H9 (cell line): Measurements from ENCODE around the gene RANBP17. TPM values are rescaled to one million over a fixed set of nuclear protein-coding genes. Genes with fewer than 3 reads are reported as not detected.

ENCODE experiments used
- DNase-seq: peaks from one replicate; pipeline ENCODE4 v3.0.0-alpha.2; 2017
- H2AFZ ChIP-seq: one replicate; pipeline ENCODE4 v1.6.1; 2013; ENCODE audit warnings: mild to moderate bottlenecking, low read length, control low read depth, moderate library complexity
- H2AK5ac ChIP-seq: 2 replicates; pipeline ENCODE4 v1.6.1; 2013; ENCODE audit warnings: low read length, control low read depth, mixed read lengths; ENCODE audit not compliant: insufficient read length
- H2BK120ac ChIP-seq: one replicate; pipeline ENCODE4 v1.6.1; 2013; ENCODE audit warnings: low read depth, mild to moderate bottlenecking, low read length, control low read depth, inconsistent platforms; ENCODE audit not compliant: poor library complexity, severe bottlenecking
- H2BK12ac ChIP-seq: 2 replicates; pipeline ENCODE4 v1.6.1; 2013; ENCODE audit warnings: low read length, control low read depth, mixed read lengths, low read depth; ENCODE audit not compliant: insufficient read length
- H2BK15ac ChIP-seq: 2 replicates; pipeline ENCODE4 v1.6.1; 2013; ENCODE audit warnings: low read depth, low read length, control low read depth
- H2BK20ac ChIP-seq: one replicate; pipeline ENCODE4 v1.6.1; 2013; ENCODE audit warnings: low read depth, mild to moderate bottlenecking, low read length, control low read depth, inconsistent platforms; ENCODE audit not compliant: poor library complexity, severe bottlenecking
- H2BK5ac ChIP-seq: 2 replicates; pipeline ENCODE4 v1.6.1; 2013; ENCODE audit warnings: low read length, control low read depth, mixed read lengths; ENCODE audit not compliant: insufficient read length
- H3K14ac ChIP-seq: 2 replicates; pipeline ENCODE4 v1.6.1; 2013; ENCODE audit warnings: low read length, control low read depth; ENCODE audit not compliant: insufficient read depth
- H3K18ac ChIP-seq: 2 replicates; pipeline ENCODE4 v1.6.1; 2013; ENCODE audit warnings: low read depth, mild to moderate bottlenecking, mixed read lengths, low read length, control low read depth; ENCODE audit not compliant: insufficient read length
- H3K23ac ChIP-seq: 2 replicates; pipeline ENCODE4 v1.6.1; 2013; ENCODE audit warnings: low read length, control low read depth, mixed read lengths, low read depth; ENCODE audit not compliant: insufficient read length
- H3K23me2 ChIP-seq: 2 replicates; pipeline ENCODE4 v1.6.1; 2013; ENCODE audit warnings: low read depth, mild to moderate bottlenecking, mixed read lengths, low read length, control low read depth; ENCODE audit not compliant: insufficient read length, poor library complexity, severe bottlenecking
- H3K27ac ChIP-seq: 2 replicates; pipeline ENCODE4 v1.5.1; 2013; ENCODE audit warnings: low read length, control low read depth, mixed read lengths, low read depth; ENCODE audit not compliant: insufficient read length
- H3K27me3 ChIP-seq: 2 replicates; pipeline ENCODE4 v1.6.1; 2013; ENCODE audit warnings: low read length, control low read depth, inconsistent platforms; ENCODE audit not compliant: insufficient read depth
- H3K4ac ChIP-seq: 2 replicates; pipeline ENCODE4 v1.6.1; 2013; ENCODE audit warnings: low read depth, mild to moderate bottlenecking, control low read depth, inconsistent platforms, low read length, moderate library complexity
- H3K4me1 ChIP-seq: 2 replicates; pipeline ENCODE4 v1.6.1; 2013; ENCODE audit warnings: low read length, control low read depth, inconsistent platforms; ENCODE audit not compliant: insufficient read depth
- H3K4me2 ChIP-seq: 2 replicates; pipeline ENCODE4 v1.6.1; 2013; ENCODE audit warnings: low read length, control low read depth, mixed read lengths; ENCODE audit not compliant: insufficient read length, insufficient read depth
- H3K56ac ChIP-seq: 2 replicates; pipeline ENCODE4 v1.6.1; 2013; ENCODE audit warnings: low read depth, mild to moderate bottlenecking, mixed read lengths, low read length, control low read depth; ENCODE audit not compliant: insufficient read length
- H3K79me1 ChIP-seq: 2 replicates; pipeline ENCODE4 v1.6.1; 2013; ENCODE audit warnings: low read depth, mild to moderate bottlenecking, moderate library complexity, low read length, control low read depth, inconsistent platforms; ENCODE audit not compliant: insufficient read depth, poor library complexity, severe bottlenecking
- H3K79me2 ChIP-seq: 2 replicates; pipeline ENCODE4 v1.6.1; 2013; ENCODE audit warnings: low read length, control low read depth, inconsistent platforms; ENCODE audit not compliant: insufficient read depth
- H3K9ac ChIP-seq: 2 replicates; pipeline ENCODE4 v1.6.1; 2013; ENCODE audit warnings: low read length, control low read depth, mixed read lengths; ENCODE audit not compliant: insufficient read length; ENCODE audit errors: extremely low read depth
- H3K9me3 ChIP-seq: one replicate; pipeline ENCODE4 v1.6.1; 2013; ENCODE audit warnings: low read depth, low read length, inconsistent platforms; ENCODE audit not compliant: control insufficient read depth
- H3T11ph ChIP-seq: one replicate; pipeline ENCODE4 v1.6.1; 2013; ENCODE audit warnings: mild to moderate bottlenecking, low read length, control low read depth, inconsistent platforms
- H4K20me1 ChIP-seq: one replicate; pipeline ENCODE4 v1.6.1; 2013; ENCODE audit not compliant: control insufficient read depth, insufficient read length, insufficient read depth
- H4K5ac ChIP-seq: 2 replicates; pipeline ENCODE4 v1.6.1; 2013; ENCODE audit warnings: low read depth, mild to moderate bottlenecking, mixed read lengths, low read length, control low read depth; ENCODE audit not compliant: insufficient read length
- H4K8ac ChIP-seq: replicated peaks from 2 replicates; pipeline ENCODE4 v1.6.1; 2013; ENCODE audit warnings: low read length, control low read depth, mixed read lengths, low read depth; ENCODE audit not compliant: insufficient read length
- H4K91ac ChIP-seq: 2 replicates; pipeline ENCODE4 v1.6.1; 2013; ENCODE audit warnings: low read depth, mild to moderate bottlenecking, moderate library complexity, mixed read lengths, low read length, control low read depth; ENCODE audit not compliant: insufficient read length
- H3K27ac Mint-ChIP-seq, 3 experiments: 2 replicates in 2 of 3; 3 replicates in 1 of 3; pipeline ENCODE4 v1.8.0; 2020 to 2021; ENCODE audit warnings: mixed read lengths in 3 of 3, mild to moderate bottlenecking in 1 of 3, moderate library complexity in 1 of 3
- H3K27me3 Mint-ChIP-seq: 2 replicates; pipeline ENCODE4 v1.8.0; 2021; ENCODE audit warnings: low read depth, mild to moderate bottlenecking, moderate library complexity, mixed read lengths
- H3K36me3 Mint-ChIP-seq, 3 experiments: 2 replicates in 2 of 3; 3 replicates in 1 of 3; pipeline ENCODE4 v1.8.0; 2020 to 2021; ENCODE audit warnings: low read depth in 3 of 3, mixed read lengths in 3 of 3; ENCODE audit not compliant: insufficient read depth in 1 of 3
- H3K4me1 Mint-ChIP-seq, 2 experiments: 2 replicates each; pipeline ENCODE4 v1.8.0; 2020; ENCODE audit warnings: mixed read lengths in 2 of 2
- H3K4me3 Mint-ChIP-seq, 2 experiments: 2 replicates in 1 of 2; 3 replicates in 1 of 2; pipeline ENCODE4 v1.8.0; 2020 to 2021; ENCODE audit warnings: mild to moderate bottlenecking in 2 of 2, mixed read lengths in 2 of 2, moderate library complexity in 1 of 2
- H3K9me3 Mint-ChIP-seq, 2 experiments: 2 replicates in 1 of 2; 3 replicates in 1 of 2; pipeline ENCODE4 v1.8.0; 2020; ENCODE audit warnings: mild to moderate bottlenecking in 2 of 2, mixed read lengths in 2 of 2, moderate library complexity in 1 of 2
- WGBS: extraction: QIAGEN DNeasy Blood & Tissue Kit; methylation state at CpG from one replicate; pipeline ENCODE4 v1.1.7; 2013; ENCODE audit warnings: missing lambda C conversion rate, low lambda C conversion rate, mixed read lengths; ENCODE audit not compliant: insufficient read length; ENCODE audit errors: extremely low coverage; 5-methylcytosine and 5-hydroxymethylcytosine counted together
- total RNA-seq: library from RNA; stranded (reverse); gene quantifications from 2 replicates; pipeline ENCODE4 v1.2.1, GENCODE V29; 2021
- TF ChIP-seq, protein P1 (sequence below): fragments of 200-600 bp; sonication (generic); conservative IDR thresholded peaks from 3 replicates; pipeline ENCODE4 v1.8.0; 2021; ENCODE audit warnings: antibody characterized with exemption, mild to moderate bottlenecking

RANBP17 gene
- total RNA-seq, 1 experiment from 2014 or later, result 16.5 TPM

- Histone ChIP-seq H4K20me1 (no peaks in the 10 kb centered on the region), H2BK5ac (no peak overlapping the region), H2BK12ac (no peak overlapping the region), H3K9ac (no peak overlapping the region), H3K18ac (no peak overlapping the region), H2AFZ (no peak overlapping the region), H3K27ac (no peak overlapping the region), H2BK20ac (no peak overlapping the region), H3T11ph (no peak overlapping the region), H3K23me2 (peaks cover 10% of the 10 kb centered on the region), H3K79me2 (no peaks in the 10 kb centered on the region), H2AK5ac (no peak overlapping the region), H4K8ac (no peak overlapping the region), H3K9me3 (no peaks in the 10 kb centered on the region), H4K5ac (no peak overlapping the region), H2BK120ac (no peak overlapping the region), H3K14ac (no peak overlapping the region), H3K23ac (no peak overlapping the region), H3K56ac (no peak overlapping the region), H3K27me3 (peaks cover 93% of the 10 kb centered on the region), H3K79me1 (no peaks in the 10 kb centered on the region), H3K4me1 (no peaks in the 10 kb centered on the region), H3K4me2 (peak overlapping the region; percentile 36), H3K4ac (no peak overlapping the region), H4K91ac (no peak overlapping the region), H2BK15ac (no peak overlapping the region)
- H3K27me3 Mint-ChIP-seq, result peaks cover 98% of the 10 kb centered on the region
- peak overlapping the region; percentile 12 to 75; a peak in 3 of 5 replicates for H3K4me3 Mint-ChIP-seq
- DNase-seq, result no peak
- peaks cover 4 to 7% of the 10 kb centered on the region in 2 experiments; a peak in 3 of 5 replicates for H3K9me3 Mint-ChIP-seq
- peaks cover 10 to 36% of the 10 kb centered on the region in 2 experiments for H3K4me1 Mint-ChIP-seq
- no peak overlapping the region for H3K27ac Mint-ChIP-seq
- TF ChIP-seq, protein P1, sequence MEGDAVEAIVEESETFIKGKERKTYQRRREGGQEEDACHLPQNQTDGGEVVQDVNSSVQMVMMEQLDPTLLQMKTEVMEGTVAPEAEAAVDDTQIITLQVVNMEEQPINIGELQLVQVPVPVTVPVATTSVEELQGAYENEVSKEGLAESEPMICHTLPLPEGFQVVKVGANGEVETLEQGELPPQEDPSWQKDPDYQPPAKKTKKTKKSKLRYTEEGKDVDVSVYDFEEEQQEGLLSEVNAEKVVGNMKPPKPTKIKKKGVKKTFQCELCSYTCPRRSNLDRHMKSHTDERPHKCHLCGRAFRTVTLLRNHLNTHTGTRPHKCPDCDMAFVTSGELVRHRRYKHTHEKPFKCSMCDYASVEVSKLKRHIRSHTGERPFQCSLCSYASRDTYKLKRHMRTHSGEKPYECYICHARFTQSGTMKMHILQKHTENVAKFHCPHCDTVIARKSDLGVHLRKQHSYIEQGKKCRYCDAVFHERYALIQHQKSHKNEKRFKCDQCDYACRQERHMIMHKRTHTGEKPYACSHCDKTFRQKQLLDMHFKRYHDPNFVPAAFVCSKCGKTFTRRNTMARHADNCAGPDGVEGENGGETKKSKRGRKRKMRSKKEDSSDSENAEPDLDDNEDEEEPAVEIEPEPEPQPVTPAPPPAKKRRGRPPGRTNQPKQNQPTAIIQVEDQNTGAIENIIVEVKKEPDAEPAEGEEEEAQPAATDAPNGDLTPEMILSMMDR, result no peak
- WGBS, result no CpG with 5 or more reads among the region's 42 CpGs
- H3K36me3 Mint-ChIP-seq, result 0 out of 7 replicates have a peak, but pooled peaks cover 0 to 1% (median 0%) of the 10 kb centered on the region in 3 experiments
These were observed 446.1 kb downstream of the RANBP17 start for GRCh38 chr5:171307789-171308452.
